DOHH2 (cell line): Measurements from ENCODE around the gene COL26A1.
A peak's percentile ranks its signal among the peaks of the same experiment; 100 is the strongest.
"Not testable (repeated sequence)": the region's sequence is repeated elsewhere in the genome, so short reads cannot be mapped to it uniquely, and the experiment has no call there.

Source experiments
- H3F3A ChIP-seq: fragments of 200-600 bp; sonication (generic), shearing (Covaris generic); 2 replicates; pipeline ENCODE4 v1.6.0; 2016; ENCODE audit warnings: antibody characterized with exemption, mild to moderate bottlenecking; ENCODE audit not compliant: control insufficient read depth, insufficient read depth
- H3K27ac ChIP-seq: fragments of 200-600 bp; sonication (generic); 2 replicates; pipeline ENCODE4 v1.5.1; 2014; ENCODE audit warnings: low read depth, mild to moderate bottlenecking, low read length, moderate library complexity
- H3K27me3 ChIP-seq: fragments of 200-600 bp; sonication (generic); 2 replicates; pipeline ENCODE4 v1.6.1; 2014; ENCODE audit warnings: mild to moderate bottlenecking, low read length, mixed read lengths; ENCODE audit not compliant: control insufficient read depth
- H3K36me3 ChIP-seq: fragments of 200-600 bp; sonication (generic); 2 replicates; pipeline ENCODE4 v1.6.1; 2014; ENCODE audit warnings: mild to moderate bottlenecking, low read length, moderate library complexity, mixed read lengths; ENCODE audit not compliant: control insufficient read depth
- H3K4me1 ChIP-seq: fragments of 200-600 bp; sonication (generic); 2 replicates; pipeline ENCODE4 v1.6.1; 2014; ENCODE audit warnings: mild to moderate bottlenecking, low read length, mixed read lengths; ENCODE audit not compliant: control insufficient read depth
- H3K4me2 ChIP-seq: fragments of 200-600 bp; sonication (generic); 2 replicates; pipeline ENCODE4 v1.6.0; 2014; ENCODE audit warnings: mild to moderate bottlenecking, low read length, moderate library complexity
- H3K4me3 ChIP-seq: fragments of 200-600 bp; sonication (generic); 2 replicates; pipeline ENCODE4 v1.5.1; 2014; ENCODE audit warnings: mild to moderate bottlenecking, low read length, mixed read lengths
- H3K79me2 ChIP-seq: fragments of 200-600 bp; sonication (generic); 2 replicates; pipeline ENCODE4 v1.6.1; 2014; ENCODE audit warnings: mild to moderate bottlenecking, low read length, mixed read lengths; ENCODE audit not compliant: control insufficient read depth
- H3K9me2 ChIP-seq: fragments of 200-600 bp; sonication (generic); replicated peaks from 2 replicates; pipeline ENCODE4 v1.6.1; 2014; ENCODE audit warnings: mild to moderate bottlenecking, low read length, mixed read lengths; ENCODE audit not compliant: control insufficient read depth
- H3K9me3 ChIP-seq: fragments of 200-600 bp; sonication (generic); 2 replicates; pipeline ENCODE4 v1.6.1; 2014; ENCODE audit warnings: antibody characterized with exemption, low read length, mixed read lengths; ENCODE audit not compliant: control insufficient read depth, insufficient read depth
- H4K20me1 ChIP-seq: fragments of 200-600 bp; sonication (generic); 2 replicates; pipeline ENCODE4 v1.6.0; 2014; ENCODE audit warnings: low read depth, mild to moderate bottlenecking, antibody characterized with exemption, low read length, moderate library complexity; ENCODE audit not compliant: control insufficient read depth, insufficient read depth
- EZH2phosphoT487 ChIP-seq: fragments of 200-600 bp; sonication (generic); IDR thresholded peaks from 2 replicates; pipeline ENCODE4 v1.6.1; 2017; ENCODE audit warnings: borderline replicate concordance, mild to moderate bottlenecking, antibody characterized with exemption, low read length, moderate library complexity, mixed read lengths
- TF ChIP-seq, protein P1 (sequence below): fragments of 200-600 bp; sonication (generic); IDR thresholded peaks from one replicate; pipeline ENCODE4 v1.5.1; 2014; ENCODE audit warnings: antibody characterized with exemption, mild to moderate bottlenecking, low read depth, low read length; ENCODE audit not compliant: poor library complexity, severe bottlenecking

The COL26A1 gene

DNA sequence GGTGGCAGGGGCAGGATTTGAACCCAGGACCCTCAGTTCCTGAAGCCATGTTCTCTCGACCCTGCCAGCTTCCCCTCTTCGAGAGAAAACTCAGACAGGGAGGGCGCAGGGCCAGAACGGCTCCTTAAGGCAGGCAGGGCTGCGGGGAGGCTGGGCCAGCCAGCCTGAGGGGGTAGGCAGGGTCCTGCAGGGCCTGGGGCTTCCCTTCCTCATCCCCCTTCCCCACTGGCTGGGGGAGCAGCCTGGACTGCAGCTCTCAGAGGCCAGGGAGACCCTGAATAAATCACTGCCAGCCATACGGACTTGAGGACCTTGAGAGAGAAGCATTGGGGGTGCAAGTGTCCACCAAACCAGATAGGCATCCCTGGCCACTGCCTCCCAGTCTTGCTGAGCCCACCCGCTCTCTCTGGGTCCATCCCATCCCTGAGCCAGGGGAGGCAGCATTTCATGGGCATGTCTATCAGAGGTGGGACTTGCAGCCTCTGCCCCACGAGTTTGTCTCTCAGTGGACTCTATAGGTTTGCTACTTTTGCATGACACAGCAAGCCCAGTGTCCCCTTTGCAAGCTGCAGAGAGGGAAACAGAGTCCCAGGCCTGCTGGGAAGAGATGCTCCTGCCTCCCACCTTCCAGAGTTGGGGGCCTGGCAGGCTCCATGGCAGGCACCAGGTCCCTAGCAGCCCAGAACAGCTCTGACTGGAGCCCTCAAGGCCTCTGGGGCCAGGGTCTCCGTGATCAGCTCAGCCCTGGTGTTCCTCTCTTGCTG is 195.5 kb downstream of the COL26A1 start:
- Histone ChIP-seq H3K27ac (no peak overlapping the region), H3K36me3 (no peaks in the 10 kb centered on the region), H3K9me2 (no peaks in the 10 kb centered on the region), H3K4me3 (no peak overlapping the region), H3K27me3 (no peaks in the 10 kb centered on the region), H3K4me1 (no peaks in the 10 kb centered on the region), H3K79me2 (no peaks in the 10 kb centered on the region), H4K20me1 (no peaks in the 10 kb centered on the region), H3K9me3 (no peaks in the 10 kb centered on the region; the same call in 1 of the 2 replicates), H3F3A (no peaks in the 10 kb centered on the region), H3K4me2 (no peak overlapping the region)
- no peak for TF ChIP-seq EZH2phosphoT487
- TF ChIP-seq, protein P1, sequence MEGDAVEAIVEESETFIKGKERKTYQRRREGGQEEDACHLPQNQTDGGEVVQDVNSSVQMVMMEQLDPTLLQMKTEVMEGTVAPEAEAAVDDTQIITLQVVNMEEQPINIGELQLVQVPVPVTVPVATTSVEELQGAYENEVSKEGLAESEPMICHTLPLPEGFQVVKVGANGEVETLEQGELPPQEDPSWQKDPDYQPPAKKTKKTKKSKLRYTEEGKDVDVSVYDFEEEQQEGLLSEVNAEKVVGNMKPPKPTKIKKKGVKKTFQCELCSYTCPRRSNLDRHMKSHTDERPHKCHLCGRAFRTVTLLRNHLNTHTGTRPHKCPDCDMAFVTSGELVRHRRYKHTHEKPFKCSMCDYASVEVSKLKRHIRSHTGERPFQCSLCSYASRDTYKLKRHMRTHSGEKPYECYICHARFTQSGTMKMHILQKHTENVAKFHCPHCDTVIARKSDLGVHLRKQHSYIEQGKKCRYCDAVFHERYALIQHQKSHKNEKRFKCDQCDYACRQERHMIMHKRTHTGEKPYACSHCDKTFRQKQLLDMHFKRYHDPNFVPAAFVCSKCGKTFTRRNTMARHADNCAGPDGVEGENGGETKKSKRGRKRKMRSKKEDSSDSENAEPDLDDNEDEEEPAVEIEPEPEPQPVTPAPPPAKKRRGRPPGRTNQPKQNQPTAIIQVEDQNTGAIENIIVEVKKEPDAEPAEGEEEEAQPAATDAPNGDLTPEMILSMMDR: no peak

DNA sequence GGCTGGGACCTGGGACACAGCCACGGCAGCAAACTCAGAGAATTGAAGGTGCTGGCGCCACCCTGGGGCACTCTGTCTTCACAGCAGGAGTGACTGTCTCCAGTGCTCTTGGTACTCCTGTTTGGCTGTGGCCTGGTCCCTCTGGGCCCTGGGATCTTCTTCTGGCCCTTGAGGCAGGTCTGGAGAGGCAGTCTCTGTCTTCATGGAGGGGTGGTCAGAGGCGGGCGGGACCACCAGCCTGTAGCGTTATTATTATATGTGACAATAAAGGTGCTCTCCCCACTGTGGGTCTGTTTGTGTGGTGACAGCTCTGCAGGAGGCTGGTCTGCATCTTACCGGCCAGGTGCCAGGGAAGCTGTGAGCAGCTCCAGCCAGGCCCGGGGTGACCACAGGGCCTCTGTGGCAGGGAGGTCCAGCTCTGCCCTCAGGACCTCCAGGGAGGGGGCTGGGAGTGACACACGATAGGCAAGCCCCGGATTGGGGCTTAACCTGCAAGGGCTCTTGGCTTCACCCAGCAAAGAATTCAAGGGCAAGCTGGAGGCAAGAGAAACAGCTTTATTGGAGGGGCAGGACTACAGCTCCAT is 196.2 kb downstream of the COL26A1 start:
- no peaks in the 10 kb centered on the region for H3K79me2 ChIP-seq
- TF ChIP-seq, protein P1: peak; percentile 57
- no peak for TF ChIP-seq EZH2phosphoT487
- no peaks in the 10 kb centered on the region; the same call in 1 of the 2 replicates for H3K9me3 ChIP-seq
- H3K36me3 ChIP-seq: no peaks in the 10 kb centered on the region
- no peak overlapping the region for H3K4me3 ChIP-seq
- H3F3A ChIP-seq: no peaks in the 10 kb centered on the region
- no peaks in the 10 kb centered on the region for H3K9me2 ChIP-seq
- no peaks in the 10 kb centered on the region for H3K4me1 ChIP-seq
- no peaks in the 10 kb centered on the region for H3K27me3 ChIP-seq
- no peak overlapping the region for H3K27ac ChIP-seq
- no peaks in the 10 kb centered on the region for H4K20me1 ChIP-seq
- no peak overlapping the region for H3K4me2 ChIP-seq

DNA sequence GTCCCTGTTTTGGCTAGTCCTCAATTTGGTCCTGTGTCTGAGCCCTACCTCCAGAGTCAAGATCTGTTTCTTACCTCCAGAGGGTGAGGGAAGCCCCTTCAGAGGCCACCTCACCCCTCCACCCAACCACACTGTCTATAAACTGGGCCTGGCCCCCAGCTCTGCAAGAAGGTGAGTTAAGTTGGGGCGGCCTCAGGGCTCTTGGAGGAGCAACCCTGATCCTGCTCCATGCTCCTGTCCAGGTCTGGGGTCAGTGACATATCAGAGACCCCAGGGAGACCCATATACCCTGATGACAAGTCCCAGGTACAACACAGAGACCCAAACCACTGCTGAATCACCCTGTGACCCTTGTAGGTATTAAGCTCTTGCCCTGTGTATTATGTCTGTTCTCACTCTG is 196.9 kb downstream of the COL26A1 start:
- H3K27me3 ChIP-seq: no peaks in the 10 kb centered on the region
- H3K27ac ChIP-seq: no peak overlapping the region
- no peaks in the 10 kb centered on the region for H3K79me2 ChIP-seq
- no peaks in the 10 kb centered on the region for H3K9me2 ChIP-seq
- H3K9me3 ChIP-seq: no peaks in the 10 kb centered on the region; the same call in 1 of the 2 replicates
- no peak overlapping the region for H3K4me3 ChIP-seq
- no peaks in the 10 kb centered on the region for H3K4me1 ChIP-seq
- H3F3A ChIP-seq: no peaks in the 10 kb centered on the region
- TF ChIP-seq, protein P1: no peak
- TF ChIP-seq EZH2phosphoT487: no peak
- no peaks in the 10 kb centered on the region for H4K20me1 ChIP-seq
- H3K4me2 ChIP-seq: no peak overlapping the region
- H3K36me3 ChIP-seq: no peaks in the 10 kb centered on the region

DNA sequence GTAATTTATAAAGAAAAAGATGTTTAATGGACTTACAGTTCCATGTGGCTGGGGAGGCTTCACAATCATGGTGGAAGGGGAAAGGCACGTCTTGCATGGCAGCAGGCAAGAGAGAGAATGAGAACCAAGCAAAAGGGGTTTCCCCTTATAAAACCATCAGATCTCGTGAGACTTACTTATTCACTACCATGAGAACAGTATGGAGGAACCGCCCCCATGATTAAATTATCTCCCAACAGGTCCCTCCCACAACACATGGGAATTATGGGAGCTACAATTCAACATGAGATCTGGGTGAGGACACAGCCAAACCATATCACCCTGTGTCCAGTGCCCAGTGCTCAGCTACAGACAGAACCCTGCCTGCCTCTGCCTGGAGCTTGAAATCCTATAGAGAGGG is 197.3 kb downstream of the COL26A1 start:
- not testable (repeated sequence) for H3K27me3 ChIP-seq, H3K79me2 ChIP-seq, H3K9me3 ChIP-seq, H3K36me3 ChIP-seq, H3K9me2 ChIP-seq, H4K20me1 ChIP-seq, H3K4me2 ChIP-seq, H3F3A ChIP-seq, H3K4me1 ChIP-seq, H3K27ac ChIP-seq, H3K4me3 ChIP-seq
